ENCODE measurements around the gene CCDC24.

GRCh38 chr1:44019466-44019948, 28.1 kb downstream of the CCDC24 start:
- TF ChIP-seq REST (IDR thresholded peaks at IDR 0.05; ENCODE audit: low read depth) (no peak), EP300 (IDR thresholded peaks at IDR 0.05; ENCODE audit: borderline replicate concordance) (no peak), TAF1 (IDR thresholded peaks at IDR 0.05; ENCODE audit: low read depth) (no peak), CREB1 (IDR thresholded peaks at IDR 0.05; ENCODE audit: low read depth) (no peak), YY1 (IDR thresholded peaks at IDR 0.05; ENCODE audit: low read depth) (no peak), TEAD4 (IDR thresholded peaks at IDR 0.05) (no peak), USF1 (IDR thresholded peaks at IDR 0.05) (no peak), CEBPB (IDR thresholded peaks at IDR 0.05) (no peak), NFIC (IDR thresholded peaks at IDR 0.05) (no peak), RAD21 (IDR thresholded peaks at IDR 0.05; ENCODE audit: low read depth) (no peak), FOXM1 (IDR thresholded peaks at IDR 0.05; ENCODE audit: borderline replicate concordance, low read depth) (no peak), EGR1 (IDR thresholded peaks at IDR 0.05) (no peak), ZBTB7A (IDR thresholded peaks at IDR 0.05; ENCODE audit: low read depth) (no peak)
- TF ChIP-seq, protein P1, sequence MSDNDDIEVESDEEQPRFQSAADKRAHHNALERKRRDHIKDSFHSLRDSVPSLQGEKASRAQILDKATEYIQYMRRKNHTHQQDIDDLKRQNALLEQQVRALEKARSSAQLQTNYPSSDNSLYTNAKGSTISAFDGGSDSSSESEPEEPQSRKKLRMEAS (IDR thresholded peaks at IDR 0.05) = no peak
